ENCODE measurements around the gene SLC25A21. TPM values are rescaled to one million over a fixed set of nuclear protein-coding genes. Genes with fewer than 3 reads are reported as not detected.

Gene SLC25A21
- total and polyA plus RNA-seq, 10 of the 15 experiments (the other 5 are each of a cell fraction or from before 2014, with no cell fraction given): 0.06 to 0.72 (median 0.17) TPM; not detected in 3

DNA sequence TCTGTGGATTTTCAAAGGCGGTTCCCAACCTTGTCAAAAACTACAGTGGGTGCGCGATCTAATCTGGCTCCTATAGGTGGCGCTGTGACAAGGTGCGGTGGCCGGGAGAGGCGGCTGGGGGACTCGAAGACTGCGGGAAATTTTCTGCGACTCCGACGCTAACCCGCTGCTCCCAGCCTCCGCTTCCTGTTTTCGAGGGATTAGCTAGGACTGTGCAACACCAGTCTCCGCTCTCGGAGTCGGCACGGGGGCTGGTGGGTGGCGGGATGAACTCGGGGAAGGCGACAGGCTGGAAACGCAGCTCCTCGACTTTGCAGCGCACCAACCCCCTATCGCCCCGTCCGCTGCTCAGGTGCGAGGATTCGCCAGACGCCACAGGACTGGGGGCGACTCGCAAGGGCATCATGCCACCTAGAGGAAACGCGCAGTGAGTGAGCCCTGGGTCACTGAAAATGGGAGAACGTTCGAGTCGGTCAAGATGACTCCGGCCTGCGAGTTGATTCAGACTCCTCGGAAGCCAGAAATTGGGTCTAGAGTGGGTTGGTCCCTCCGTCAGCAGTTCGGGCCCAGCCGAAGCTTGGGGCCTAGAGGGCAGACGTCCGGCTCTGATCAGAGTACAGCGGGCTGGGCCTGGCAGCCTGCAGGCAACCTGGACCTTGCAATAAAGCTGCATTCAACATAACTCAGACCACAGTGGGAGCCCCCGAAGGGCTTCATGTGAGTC is 516.3 kb downstream of the SLC25A21 start:
- ChIA-PET SMC1A (ENCODE audit: uncharacterized antibody, unreplicated experiment) (interaction anchor here (0.6 to 2.2 kb wide), 3 partner anchors 91 to 1371 kb away, joined by 3 to 9 read pairs (median 5); no protein-coding TSS in a partner anchor), POLR2A (no interaction called here), RAD21 (ENCODE audit: unreplicated experiment) (interaction anchor here (1.9 to 2.4 kb wide), 2 partner anchors 92 to 286 kb away, joined by 6 to 13 read pairs; no protein-coding TSS in a partner anchor), CTCF (interaction anchor here (0.7 to 2.3 kb wide), 13 partner anchors 8 to 289 kb away, joined by 3 to 10 read pairs (median 3); no protein-coding TSS in a partner anchor)
- no peaks in the 10 kb centered on the region for H4K20me1 ChIP-seq (ENCODE audit: control insufficient read depth, insufficient read depth)
- WGBS (ENCODE audit: insufficient coverage, insufficient replicate concordance, low lambda C conversion rate, missing lambda C conversion rate): 13% methylated on average over 47 of the region's 48 CpGs
- no peak overlapping the region for H3K4me2 ChIP-seq (ENCODE audit: control insufficient read depth, insufficient read depth)
- TF ChIP-seq ZNF207 (IDR thresholded peaks at IDR 0.05; ENCODE audit: borderline replicate concordance): no peak
- 0 out of 4 replicates have a peak, but pooled peaks have one; percentile 10 to 17 for TF ChIP-seq IKZF2 (IDR thresholded peaks at IDR 0.05)
- 0 out of 2 replicates have a peak, but pooled peaks have one; percentile 30 for TF ChIP-seq IKZF1 (conservative IDR thresholded peaks at IDR 0.05)
- TF ChIP-seq, protein P1, sequence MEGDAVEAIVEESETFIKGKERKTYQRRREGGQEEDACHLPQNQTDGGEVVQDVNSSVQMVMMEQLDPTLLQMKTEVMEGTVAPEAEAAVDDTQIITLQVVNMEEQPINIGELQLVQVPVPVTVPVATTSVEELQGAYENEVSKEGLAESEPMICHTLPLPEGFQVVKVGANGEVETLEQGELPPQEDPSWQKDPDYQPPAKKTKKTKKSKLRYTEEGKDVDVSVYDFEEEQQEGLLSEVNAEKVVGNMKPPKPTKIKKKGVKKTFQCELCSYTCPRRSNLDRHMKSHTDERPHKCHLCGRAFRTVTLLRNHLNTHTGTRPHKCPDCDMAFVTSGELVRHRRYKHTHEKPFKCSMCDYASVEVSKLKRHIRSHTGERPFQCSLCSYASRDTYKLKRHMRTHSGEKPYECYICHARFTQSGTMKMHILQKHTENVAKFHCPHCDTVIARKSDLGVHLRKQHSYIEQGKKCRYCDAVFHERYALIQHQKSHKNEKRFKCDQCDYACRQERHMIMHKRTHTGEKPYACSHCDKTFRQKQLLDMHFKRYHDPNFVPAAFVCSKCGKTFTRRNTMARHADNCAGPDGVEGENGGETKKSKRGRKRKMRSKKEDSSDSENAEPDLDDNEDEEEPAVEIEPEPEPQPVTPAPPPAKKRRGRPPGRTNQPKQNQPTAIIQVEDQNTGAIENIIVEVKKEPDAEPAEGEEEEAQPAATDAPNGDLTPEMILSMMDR (IDR thresholded peaks at IDR 0.05 in 2 of 3, conservative IDR thresholded peaks at IDR 0.05 in 1 of 3; ENCODE audit: control insufficient read depth in 2 of 3, extremely low read depth in 1 of 3, insufficient read depth in 1 of 3, low read depth in 3 of 3, low read length in 3 of 3): peak; percentile 17 to 38 (median 25); a peak in 1 of 6 replicates
- no peaks in the 10 kb centered on the region for H3K36me3 ChIP-seq (ENCODE audit: control insufficient read depth in 2 of 2, insufficient read depth in 2 of 2, low read length in 1 of 2)
- peaks cover 5 to 13% of the 10 kb centered on the region in 2 experiments; a peak in 3 of 4 replicates for H3K27me3 ChIP-seq (replicated peaks in 1 of 2; ENCODE audit: control insufficient read depth in 2 of 2, insufficient read depth in 2 of 2, low read length in 1 of 2)
- FAIRE-seq (no peak), DNase-seq (ENCODE audit: low read depth, low spot score) (no peak), ATAC-seq (peak; percentile 68)
- no peak overlapping the region for H3K27ac ChIP-seq (ENCODE audit: control insufficient read depth, insufficient read depth)
- no peaks in the 10 kb centered on the region for H3K79me2 ChIP-seq (ENCODE audit: control insufficient read depth, insufficient read depth, low read length)
- H3K9me3 ChIP-seq (replicated peaks; ENCODE audit: control insufficient read depth, insufficient read depth, low read length): no peaks in the 10 kb centered on the region; the same call in 2 of the 3 replicates
- H2AFZ ChIP-seq (ENCODE audit: control insufficient read depth, low read depth, low read length): no peak overlapping the region
- in situ Hi-C loops (cut with MboI) (loop anchor here (10.0 kb wide), 2 partner anchors 279 to 489 kb away; no protein-coding TSS in a partner anchor), intact Hi-C loops (cut with micrococcal nuclease; ENCODE audit: unreplicated experiment) (no loop called here)
- no peak overlapping the region for H3K9ac ChIP-seq (ENCODE audit: control insufficient read depth, insufficient read depth, low read length)
- H3K4me3 ChIP-seq: no peak overlapping the region
- no TSS peak for BruUV-seq (replicated peaks)
- no peaks in the 10 kb centered on the region for H3K4me1 ChIP-seq (ENCODE audit: control insufficient read depth, insufficient read depth, low read length)

Measured in GM12878 (cell line).